HUDEP-2 (cell line): ENCODE data around the gene PTCRA.

Source experiments
- DNase-seq, 76 experiments: peaks; one replicate each; lab custom pipeline; 2025; ENCODE audit not compliant: unreplicated experiment in 76 of 76; lab: John Stamatoyannopoulos, UW

Gene PTCRA

DNA sequence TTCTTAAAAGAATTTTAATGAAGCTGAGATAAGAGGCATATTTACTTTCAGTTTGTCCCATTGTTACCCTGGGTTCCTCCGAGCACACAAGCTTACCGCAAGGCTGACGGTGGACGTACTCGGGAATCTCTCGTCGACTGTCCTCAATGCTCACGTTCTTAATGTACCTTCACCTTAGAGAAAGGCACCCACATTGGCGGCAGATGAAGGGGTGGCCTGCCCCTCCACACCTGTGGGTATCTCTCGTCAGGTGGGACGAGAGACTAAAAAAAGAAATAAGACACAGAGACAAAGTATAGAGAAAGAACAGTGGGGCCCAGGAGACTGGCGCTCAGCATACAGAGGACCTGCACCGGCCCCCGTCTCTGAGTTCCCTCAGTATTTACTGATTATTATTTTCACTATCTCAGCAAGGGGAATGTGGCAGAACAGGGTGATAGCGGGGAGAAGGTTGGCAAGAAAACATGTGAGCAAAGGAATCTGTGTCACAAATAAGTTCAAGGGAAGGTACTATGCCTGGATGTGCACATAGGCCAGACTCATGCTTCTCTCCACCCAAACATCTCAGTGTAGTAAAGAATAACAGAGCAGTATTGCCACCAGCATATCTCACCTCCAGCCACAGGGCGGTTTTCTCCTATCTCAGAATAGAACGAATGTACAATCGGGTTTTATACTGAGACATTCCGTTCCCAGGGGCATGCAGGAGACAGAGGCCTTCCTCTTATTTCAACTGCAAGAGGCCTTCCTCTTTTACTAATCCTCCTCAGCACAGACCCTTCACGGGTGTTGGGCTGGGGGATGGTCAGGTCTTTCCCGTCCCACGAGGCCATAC, 13.2 kb upstream of the PTCRA start:
- DNase-seq = peak in 44 of 76 experiments; percentile 10 to 73 (median 34)

- DNase-seq = no peak
These were observed 11.4 kb upstream of the PTCRA start for GRCh38 chr6:42904467-42904866.

- DNase-seq = peak in 1 of 76 experiments; percentile 24
These were observed 8.5 kb upstream of the PTCRA start for GRCh38 chr6:42907336-42907735.

- peak in 1 of 76 experiments; percentile 9 for DNase-seq
These were observed 6.0 kb upstream of the PTCRA start for GRCh38 chr6:42909835-42910234.

DNA sequence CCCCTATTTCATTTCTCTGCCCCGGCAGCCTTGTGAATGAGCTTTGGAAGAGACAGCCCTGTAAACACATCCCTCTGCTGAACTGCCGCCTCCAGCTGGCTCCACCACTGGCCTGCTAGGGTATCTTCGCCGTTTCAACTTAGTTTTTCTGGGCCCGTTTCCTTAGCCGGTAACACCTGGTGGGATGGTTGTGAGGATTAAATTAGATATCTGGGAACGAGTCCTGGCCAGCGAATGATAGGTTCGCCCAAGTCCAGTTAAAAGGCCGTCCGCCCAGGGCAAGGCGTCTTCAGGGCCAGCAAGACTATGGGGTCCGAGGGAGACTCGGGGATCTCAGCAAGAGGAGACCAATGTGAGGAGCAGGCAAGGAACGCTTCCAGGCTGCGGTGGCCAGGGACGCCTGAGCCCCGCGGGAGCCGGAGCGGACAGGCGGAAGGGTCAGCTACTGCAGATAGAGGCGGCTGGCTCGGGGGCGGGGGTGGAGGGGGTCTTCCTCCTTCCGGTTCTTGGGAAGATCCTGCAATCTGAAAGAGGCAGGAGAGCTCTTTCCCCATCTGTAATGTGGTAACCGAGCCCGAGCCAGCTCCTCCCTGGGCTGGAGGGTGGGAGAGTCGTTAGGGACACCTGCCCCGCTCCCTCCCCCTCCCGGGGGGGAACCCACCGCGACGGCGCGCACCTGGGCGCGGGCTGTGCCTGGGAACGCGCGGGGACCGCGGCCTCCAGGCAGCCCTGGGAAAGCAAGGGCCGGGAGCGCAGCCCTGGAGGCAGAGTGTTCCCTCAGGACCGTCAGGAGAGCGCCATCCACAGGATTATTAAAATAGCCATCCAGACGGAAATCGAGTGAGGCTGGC, 4.5 kb upstream of the PTCRA start:
- no peak for DNase-seq

DNA sequence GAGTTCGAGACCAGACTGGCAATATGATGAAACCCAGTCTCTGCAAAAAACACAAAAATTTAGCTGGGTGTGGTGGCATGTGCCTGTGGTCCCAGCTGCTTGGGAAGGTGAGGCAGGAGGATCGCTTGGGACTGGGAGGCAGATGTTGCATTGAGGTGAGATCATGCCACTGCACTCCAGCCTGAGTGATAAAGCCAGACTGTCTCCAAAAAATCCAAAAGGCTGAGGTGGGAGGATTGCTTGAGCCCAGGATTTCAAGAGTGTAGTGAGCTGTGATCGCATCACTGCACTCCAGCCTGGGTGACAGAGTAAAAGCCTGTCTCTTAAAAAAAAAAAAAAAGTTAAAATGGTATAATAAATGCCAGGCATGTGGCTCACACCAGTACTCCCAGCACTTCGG, 1.3 kb upstream of the PTCRA start:
- no peak for DNase-seq

DNA sequence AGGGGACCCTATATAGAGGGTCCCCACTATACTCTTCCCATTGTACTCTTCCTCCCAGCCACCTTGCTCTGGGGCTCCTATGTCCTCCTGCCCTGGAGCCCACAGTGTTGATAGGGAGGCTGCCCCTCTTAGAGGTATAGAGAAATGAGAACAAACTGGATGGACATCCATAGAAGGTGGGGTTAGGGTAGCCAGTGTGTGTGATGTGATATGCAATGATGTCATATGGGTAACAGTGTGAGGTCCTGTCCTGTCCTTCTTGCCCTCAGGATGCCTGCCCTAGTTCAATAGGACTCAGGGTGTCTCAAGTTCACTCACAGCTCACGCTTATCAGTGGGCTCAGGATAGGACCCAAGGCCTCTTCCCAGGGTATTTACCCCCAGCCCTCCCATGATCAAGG, 435 bp downstream of the PTCRA start:
- no peak for DNase-seq

GRCh38 chr6:42921801-42922200, 5.9 kb downstream of the PTCRA start:
- DNase-seq = no peak

DNA sequence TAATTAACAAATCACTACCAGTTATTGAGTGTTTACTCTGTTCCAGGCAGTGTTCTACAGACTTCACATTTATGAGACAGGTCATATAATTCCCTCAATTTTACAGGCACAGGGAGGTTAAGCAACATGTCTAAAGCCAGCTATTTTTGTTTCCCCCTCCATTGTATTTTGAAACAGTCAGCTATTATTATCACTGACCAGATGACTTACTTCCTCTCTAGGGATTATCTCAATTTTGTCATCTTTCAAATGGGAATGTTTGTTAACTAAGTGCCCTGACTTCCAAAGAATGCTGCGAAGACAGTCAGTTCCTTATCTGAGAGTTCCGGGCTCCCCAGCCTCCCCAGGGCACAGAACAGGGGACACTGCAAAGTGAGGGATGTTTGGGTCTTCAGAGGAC, 7.8 kb downstream of the PTCRA start:
- no peak for DNase-seq

DNA sequence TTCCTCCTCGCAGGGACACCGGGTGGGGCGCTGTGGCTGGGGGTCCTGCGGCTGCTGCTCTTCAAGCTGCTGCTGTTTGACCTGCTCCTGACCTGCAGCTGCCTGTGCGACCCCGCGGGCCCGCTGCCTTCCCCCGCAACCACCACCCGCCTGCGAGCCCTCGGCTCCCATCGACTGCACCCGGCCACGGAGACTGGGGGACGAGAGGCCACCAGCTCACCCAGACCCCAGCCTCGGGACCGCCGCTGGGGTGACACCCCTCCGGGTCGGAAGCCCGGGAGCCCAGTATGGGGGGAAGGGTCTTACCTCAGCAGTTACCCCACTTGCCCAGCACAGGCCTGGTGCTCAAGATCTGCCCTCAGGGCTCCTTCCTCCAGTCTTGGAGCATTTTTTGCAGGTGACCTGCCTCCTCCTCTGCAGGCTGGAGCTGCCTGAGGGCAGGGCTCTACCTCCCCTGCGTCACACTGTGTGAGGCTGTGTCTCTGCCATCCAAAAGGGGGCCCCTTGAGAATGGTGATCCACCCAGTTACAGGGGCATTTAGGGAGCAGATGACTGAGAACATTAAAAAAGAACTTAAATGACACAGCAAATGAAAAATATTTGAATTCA, 9.5 kb downstream of the PTCRA start:
- DNase-seq = no peak

DNA sequence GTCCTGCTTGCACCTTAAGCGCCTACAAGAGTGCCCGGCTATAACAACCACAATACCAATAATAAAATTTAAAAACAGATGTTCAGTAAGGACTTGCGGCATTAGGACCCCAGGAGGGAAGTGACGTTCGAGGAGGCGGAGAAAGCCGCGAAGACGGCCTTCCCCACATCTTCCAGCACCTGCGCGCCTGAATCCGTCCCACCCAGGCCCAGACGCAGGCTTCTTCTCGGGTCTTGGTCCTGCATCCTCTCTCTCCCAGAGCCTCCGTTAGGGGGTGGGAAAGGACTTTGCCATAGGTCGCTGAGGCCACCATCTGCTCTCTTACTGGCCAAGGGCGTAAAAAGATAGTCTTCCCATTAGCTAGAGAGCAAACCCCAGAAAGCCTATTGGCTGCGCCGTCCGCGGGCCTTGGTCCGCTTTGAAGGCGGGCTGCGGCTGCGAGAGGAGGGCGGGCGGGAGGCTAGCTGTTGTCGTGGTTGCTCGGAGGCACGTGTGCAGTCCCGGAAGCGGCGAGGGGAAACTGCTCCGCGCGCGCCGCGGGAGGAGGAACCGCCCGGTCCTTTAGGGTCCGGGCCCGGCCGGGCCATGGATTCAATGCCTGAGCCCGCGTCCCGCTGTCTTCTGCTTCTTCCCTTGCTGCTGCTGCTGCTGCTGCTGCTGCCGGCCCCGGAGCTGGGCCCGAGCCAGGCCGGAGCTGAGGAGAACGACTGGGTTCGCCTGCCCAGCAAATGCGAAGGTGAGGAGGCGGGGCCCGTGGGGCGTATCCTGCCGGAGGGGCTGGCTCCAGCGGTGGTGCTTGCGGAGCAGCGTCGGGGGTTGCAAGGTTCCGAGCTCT, 13.3 kb downstream of the PTCRA start, which contains the start of gene CNPY3:
Gene CNPY3 (plus strand): TSS at position 495 of the 835 bp plus-strand sequence. CDS start 91 bp downstream, at position 586.
- DNase-seq = peak in 75 of 76 experiments; percentile 89 to 99 (median 97)

DNA sequence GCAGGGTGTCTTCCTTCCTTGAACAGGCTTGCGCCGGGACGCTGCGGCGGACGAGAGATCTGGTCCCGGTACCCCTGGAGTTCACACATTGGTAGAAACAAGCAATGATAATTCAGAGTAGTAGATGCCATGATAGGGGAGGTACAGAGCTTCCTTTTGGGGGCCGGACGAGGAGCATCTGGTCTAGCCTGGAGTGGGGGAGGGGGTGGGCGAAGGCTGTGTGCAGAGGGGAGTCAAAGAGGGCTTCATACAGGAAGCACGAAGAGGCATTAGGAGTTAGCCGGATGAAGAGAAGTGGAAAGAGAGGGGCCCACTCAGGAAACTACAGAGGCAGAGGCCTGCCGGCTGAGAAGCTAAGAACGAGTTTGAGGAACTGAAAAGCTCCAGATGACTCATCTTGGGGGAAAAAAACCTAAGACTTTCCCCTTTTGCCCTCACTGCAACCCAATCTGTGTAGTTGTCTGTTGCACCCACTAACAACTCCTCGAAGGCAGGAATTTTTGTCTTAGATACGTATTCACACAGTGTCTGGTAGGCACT, 14.0 kb downstream of the PTCRA start:
- DNase-seq = peak in 15 of 76 experiments; percentile 5 to 62 (median 48)

DNA sequence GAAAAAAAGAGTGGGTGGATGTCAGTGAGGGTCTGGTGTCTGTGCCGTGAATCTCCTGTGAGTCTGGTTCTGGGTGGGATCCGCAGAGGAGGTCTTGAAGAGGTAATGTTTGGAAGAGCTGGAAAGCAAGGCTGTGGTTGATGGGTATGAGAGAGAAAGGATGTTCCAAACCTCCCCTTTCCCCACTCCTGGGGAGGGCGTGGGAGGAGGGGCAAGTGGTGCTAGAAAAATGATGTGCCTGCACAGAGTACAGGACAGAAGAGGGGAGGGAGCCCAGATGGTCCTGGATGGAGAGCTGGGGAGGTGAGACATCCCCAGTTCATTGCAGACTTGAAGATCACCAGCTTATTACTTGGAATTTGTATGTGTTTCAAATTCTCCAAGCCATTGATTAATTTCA, 16.6 kb downstream of the PTCRA start:
- no peak for DNase-seq

DNA sequence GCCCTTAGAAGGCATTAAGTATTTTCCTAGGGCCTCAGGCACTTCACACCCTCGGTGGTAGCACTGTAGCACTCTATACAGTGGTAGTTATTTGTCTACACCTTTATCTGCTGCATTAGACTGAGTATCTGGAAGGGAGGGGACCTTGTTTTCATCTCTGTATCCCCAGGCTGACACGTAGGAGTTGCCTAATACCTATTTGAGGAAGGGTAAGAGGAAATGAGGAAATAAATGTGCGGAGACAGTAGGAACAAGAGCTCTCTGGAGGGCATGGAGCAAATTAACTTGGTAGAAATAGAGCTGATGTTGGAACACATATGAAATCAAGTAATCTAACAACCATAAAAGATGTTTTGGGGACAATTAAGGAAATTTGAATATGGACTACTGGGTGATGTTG, 17.4 kb downstream of the PTCRA start:
- no peak for DNase-seq

DNA sequence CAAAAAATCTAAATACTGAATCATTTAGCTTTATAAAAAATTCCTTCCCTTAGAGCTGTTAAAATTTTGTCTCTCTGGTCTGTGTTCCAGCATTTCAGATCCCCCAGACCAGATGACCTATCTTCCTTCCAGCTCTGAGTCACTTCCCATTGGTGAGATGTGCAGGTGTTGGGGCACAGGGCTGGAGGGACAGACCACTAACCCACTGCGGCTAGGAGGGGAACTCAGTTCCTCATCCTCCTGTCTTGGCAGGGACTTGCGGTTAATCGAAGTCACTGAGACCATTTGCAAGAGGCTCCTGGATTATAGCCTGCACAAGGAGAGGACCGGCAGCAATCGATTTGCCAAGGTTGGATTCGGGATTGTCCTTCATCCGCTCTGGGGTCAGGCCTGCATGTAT, 19.5 kb downstream of the PTCRA start:
- no peak for DNase-seq

GRCh38 chr6:42936398-42936797, 20.5 kb downstream of the PTCRA start:
- no peak for DNase-seq

DNA sequence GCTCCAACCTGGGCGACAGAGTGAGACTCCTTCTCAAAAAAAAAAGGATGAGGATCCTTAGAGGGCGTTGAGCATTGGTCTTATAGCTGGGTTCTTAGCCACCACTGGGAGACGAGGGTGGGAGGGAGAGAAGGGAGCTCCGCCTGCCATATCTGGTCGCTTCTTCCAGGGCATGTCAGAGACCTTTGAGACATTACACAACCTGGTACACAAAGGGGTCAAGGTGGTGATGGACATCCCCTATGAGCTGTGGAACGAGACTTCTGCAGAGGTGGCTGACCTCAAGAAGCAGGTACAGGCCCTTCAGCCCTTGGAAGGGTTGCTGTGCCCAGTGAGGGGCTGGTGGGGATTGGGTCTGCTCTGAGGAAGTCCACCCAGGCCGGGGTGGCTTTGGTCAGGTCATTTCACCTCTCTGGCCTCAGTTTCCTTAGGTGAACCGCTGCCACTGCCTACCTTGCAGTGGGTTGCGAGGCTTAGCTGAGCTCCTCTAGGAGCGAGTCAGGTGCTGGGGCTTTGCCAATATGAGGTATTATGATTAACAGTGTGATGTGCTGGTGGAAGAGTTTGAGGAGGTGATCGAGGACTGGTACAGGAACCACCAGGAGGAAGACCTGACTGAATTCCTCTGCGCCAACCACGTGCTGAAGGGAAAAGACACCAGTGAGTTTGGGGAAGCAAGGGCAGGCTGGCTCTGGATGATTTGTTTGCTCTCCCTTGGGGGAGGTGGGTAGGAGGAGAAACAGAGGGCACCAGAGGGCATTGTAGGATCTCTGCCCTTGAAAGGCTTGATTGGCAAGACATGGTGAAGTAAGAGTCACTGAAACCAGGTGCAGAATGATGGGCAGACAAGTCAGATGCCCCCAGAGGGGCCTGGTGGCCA, 21.9 kb downstream of the PTCRA start:
- DNase-seq = no peak

- no peak for DNase-seq
These were observed 22.6 kb downstream of the PTCRA start for GRCh38 chr6:42938428-42938796.
